Neural cell (in vitro differentiated cells): ENCODE measurements around the gene MTHFD1L. TPM values are rescaled to one million over a fixed set of nuclear protein-coding genes. Genes with fewer than 3 reads are reported as not detected.

Experiments used
- H2AFZ ChIP-seq: fragments of 200-600, 300-800 bp; sonication (generic), shearing (Covaris generic); 2 replicates; pipeline ENCODE4 v1.6.0; 2014; ENCODE audit warnings: low read depth, mild to moderate bottlenecking, antibody characterized with exemption, low read length, moderate library complexity
- H3F3A ChIP-seq: fragments of 200-600 bp; shearing (Covaris generic); 2 replicates; pipeline ENCODE4 v1.6.1; 2016; ENCODE audit warnings: mild to moderate bottlenecking, moderate library complexity, mixed read lengths, antibody characterized with exemption, low read length; ENCODE audit not compliant: insufficient read depth, poor library complexity, severe bottlenecking
- H3K27ac ChIP-seq: fragments of 200-600, 300-800 bp; sonication (generic), shearing (Covaris generic); 2 replicates; pipeline ENCODE4 v1.5.1; 2014; ENCODE audit warnings: mild to moderate bottlenecking, low read length, moderate library complexity
- H3K27me3 ChIP-seq: fragments of 300-800, 200-600 bp; sonication (generic), shearing (Covaris generic); 2 replicates; pipeline ENCODE4 v1.6.0; 2014; ENCODE audit warnings: mild to moderate bottlenecking, low read depth, low read length, moderate library complexity; ENCODE audit not compliant: insufficient read depth
- H3K36me3 ChIP-seq: fragments of 300-800, 200-600 bp; sonication (generic), shearing (Covaris generic); 2 replicates; pipeline ENCODE4 v1.5.1; 2014; ENCODE audit warnings: mild to moderate bottlenecking, antibody characterized with exemption, low read length, moderate library complexity; ENCODE audit not compliant: insufficient read depth
- H3K4me2 ChIP-seq: fragments of 300-800, 200-600 bp; sonication (generic), shearing (Covaris generic); 2 replicates; pipeline ENCODE4 v1.6.0; 2014; ENCODE audit warnings: mild to moderate bottlenecking, low read length
- H3K4me3 ChIP-seq: fragments of 300-800, 200-600 bp; sonication (generic), shearing (Covaris generic); 2 replicates; pipeline ENCODE4 v1.5.1; 2014; ENCODE audit warnings: mild to moderate bottlenecking, low read length, moderate library complexity
- H3K79me2 ChIP-seq: fragments of 200-600 bp; shearing (Covaris generic); replicated peaks from 2 replicates; pipeline ENCODE4 v1.6.0; 2014; ENCODE audit warnings: mild to moderate bottlenecking, low read length, moderate library complexity; ENCODE audit not compliant: insufficient read depth
- H3K9ac ChIP-seq: fragments of 300-800, 200-600 bp; sonication (generic), shearing (Covaris generic); 2 replicates; pipeline ENCODE4 v1.6.1; 2016; ENCODE audit warnings: mild to moderate bottlenecking, low read length, mixed read lengths
- H3K9me2 ChIP-seq: fragments of 200-600 bp; shearing (Covaris generic); 2 replicates; pipeline ENCODE4 v1.6.1; 2016; ENCODE audit warnings: mild to moderate bottlenecking, low read length, mixed read lengths; ENCODE audit not compliant: insufficient read depth
- H3K9me3 ChIP-seq: fragments of 200-600, 300-800 bp; sonication (generic), shearing (Covaris generic); 2 replicates; pipeline ENCODE4 v1.6.1; 2016; ENCODE audit warnings: mild to moderate bottlenecking, mixed run types, low read length, moderate library complexity, mixed read lengths
- H4K20me1 ChIP-seq: fragments of 200-600 bp; shearing (Covaris generic); 2 replicates; pipeline ENCODE4 v1.6.1; 2016; ENCODE audit warnings: mild to moderate bottlenecking, mixed run types; ENCODE audit not compliant: insufficient read depth
- CTCF ChIP-seq: fragments of 450-650 bp; IDR thresholded peaks from 2 replicates; pipeline ENCODE4 v1.5.1; 2014; ENCODE audit warnings: antibody characterized with exemption, mild to moderate bottlenecking, moderate library complexity; ENCODE audit not compliant: poor library complexity, severe bottlenecking
- EP300 ChIP-seq: fragments of 450-650 bp; conservative IDR thresholded peaks from 2 replicates; pipeline ENCODE4 v1.6.1; 2014; ENCODE audit warnings: antibody characterized with exemption, mild to moderate bottlenecking, moderate library complexity; ENCODE audit not compliant: poor library complexity, severe bottlenecking
- EZH2 ChIP-seq: fragments of 200-600, 300-800 bp; shearing (Covaris generic), sonication (generic); IDR thresholded peaks from 2 replicates; pipeline ENCODE4 v1.6.1; 2014; ENCODE audit warnings: antibody characterized with exemption, low read length, borderline replicate concordance, mild to moderate bottlenecking; ENCODE audit not compliant: insufficient read depth, poor library complexity, severe bottlenecking
- MXI1 ChIP-seq: fragments of 450-650 bp; conservative IDR thresholded peaks from 2 replicates; pipeline ENCODE4 v1.6.1; 2014; ENCODE audit warnings: antibody characterized with exemption, mild to moderate bottlenecking; ENCODE audit not compliant: poor library complexity, severe bottlenecking
- POLR2AphosphoS5 ChIP-seq: IDR thresholded peaks from 2 replicates; pipeline ENCODE4 v1.6.1; 2012
- RAD21 ChIP-seq: fragments of 450-650 bp; conservative IDR thresholded peaks from 2 replicates; pipeline ENCODE4 v1.6.1; 2014; ENCODE audit warnings: antibody characterized with exemption, mild to moderate bottlenecking, moderate library complexity
- REST ChIP-seq: IDR thresholded peaks from 2 replicates; pipeline ENCODE4 v1.6.1; 2012; ENCODE audit warnings: borderline replicate concordance
- SMC3 ChIP-seq: fragments of 450-650 bp; conservative IDR thresholded peaks from 2 replicates; pipeline ENCODE4 v1.6.1; 2014; ENCODE audit warnings: antibody characterized with exemption, mild to moderate bottlenecking, moderate library complexity; ENCODE audit not compliant: poor library complexity
- TAF1 ChIP-seq: IDR thresholded peaks from 2 replicates; pipeline ENCODE4 v1.6.1; 2012; ENCODE audit warnings: low read depth
- polyA plus RNA-seq: library from polyadenylated mRNA; depleted of rRNA; stranded (reverse); fragments of >200 nt; gene quantifications from 2 replicates; pipeline ENCODE4 v1.2.3, GENCODE V29; 2014

MTHFD1L gene
- polyA plus RNA-seq, 1 donor from 2014 or later, result 6.3 TPM

GRCh38 chr6:151108548-151108947 lies 243.0 kb downstream of the MTHFD1L start:
- no peak for TF ChIP-seq POLR2AphosphoS5
- TF ChIP-seq CTCF, result no peak
- TF ChIP-seq REST, result no peak
- no peaks in the 10 kb centered on the region for H3K9me2 ChIP-seq
- H3F3A ChIP-seq, result no peaks in the 10 kb centered on the region
- H3K4me3 ChIP-seq, result no peak overlapping the region
- H3K27ac ChIP-seq, result no peak overlapping the region
- H3K36me3 ChIP-seq, result no peaks in the 10 kb centered on the region
- H3K4me2 ChIP-seq, result no peak overlapping the region
- no peaks in the 10 kb centered on the region for H3K27me3 ChIP-seq
- H2AFZ ChIP-seq, result no peak overlapping the region
- H3K9ac ChIP-seq, result no peak overlapping the region
- H3K9me3 ChIP-seq, result no peaks in the 10 kb centered on the region
- no peaks in the 10 kb centered on the region for H3K79me2 ChIP-seq
- no peaks in the 10 kb centered on the region for H4K20me1 ChIP-seq

- Histone ChIP-seq H3K36me3 (no peaks in the 10 kb centered on the region), H2AFZ (no peak overlapping the region), H3K4me2 (no peak overlapping the region), H3K9me3 (no peaks in the 10 kb centered on the region), H3K4me3 (no peak overlapping the region), H3K9me2 (no peaks in the 10 kb centered on the region), H4K20me1 (no peaks in the 10 kb centered on the region), H3F3A (no peaks in the 10 kb centered on the region), H3K27ac (no peak overlapping the region), H3K79me2 (no peaks in the 10 kb centered on the region), H3K27me3 (no peaks in the 10 kb centered on the region), H3K9ac (no peak overlapping the region)
- no peak for TF ChIP-seq EP300
- no peak for TF ChIP-seq CTCF
- no peak for TF ChIP-seq MXI1
- no peak for TF ChIP-seq RAD21
- no peak for TF ChIP-seq EZH2
- no peak for TF ChIP-seq POLR2AphosphoS5
- TF ChIP-seq TAF1, result no peak
- no peak for TF ChIP-seq SMC3
Observed at GRCh38 chr6:151109361-151109760, 243.9 kb downstream of the MTHFD1L start.
